Fibroblast of lung (primary cell): ENCODE data around the gene PLEKHH2. TPM values are rescaled to one million over a fixed set of nuclear protein-coding genes. Genes with fewer than 3 reads are reported as not detected.

Experiments
- DNase-seq, 2 donors: peaks; one replicate each; pipeline versions ENCODE4 v3.0.0 to v3.0.0-alpha.2; 2010; ENCODE audit warnings: low read depth in 2 of 2
- H2AFZ ChIP-seq: 2 replicates; pipeline ENCODE4 v1.5.1; 2012; ENCODE audit warnings: low read length, control low read depth, inconsistent platforms
- H3K27ac ChIP-seq: 2 replicates; pipeline ENCODE4 v1.5.1; 2011; ENCODE audit warnings: low read length, control low read depth; ENCODE audit not compliant: insufficient read depth
- H3K27me3 ChIP-seq: 2 replicates; pipeline ENCODE4 v1.5.1; 2011; ENCODE audit warnings: mild to moderate bottlenecking, low read length; ENCODE audit not compliant: control insufficient read depth, insufficient read depth
- H3K36me3 ChIP-seq: 2 replicates; pipeline ENCODE4 v1.5.1; 2011; ENCODE audit warnings: low read length; ENCODE audit not compliant: control insufficient read depth, insufficient read depth
- H3K4me1 ChIP-seq: 2 replicates; pipeline ENCODE4 v1.5.1; 2011; ENCODE audit warnings: low read length; ENCODE audit not compliant: control insufficient read depth, insufficient read depth; ENCODE audit errors: extremely low read depth
- H3K4me2 ChIP-seq: 2 replicates; pipeline ENCODE4 v1.5.1; 2011; ENCODE audit warnings: low read length, control low read depth; ENCODE audit not compliant: insufficient read depth; ENCODE audit errors: extremely low read depth
- H3K4me3 ChIP-seq, 4 experiments: fragments of 200-600 bp in 1 of 4; sonication (generic) in 1 of 4; replicated peaks in 1 of 4; 2 replicates each; pipeline ENCODE4 v1.5.1; 2011 to 2016; ENCODE audit warnings: low read length in 4 of 4, low read depth in 3 of 4, mild to moderate bottlenecking in 3 of 4, control low read depth in 2 of 4, inconsistent platforms in 1 of 4, mixed read lengths in 1 of 4; ENCODE audit not compliant: insufficient read depth in 1 of 4; ENCODE audit errors: control extremely low read depth in 1 of 4
- H3K79me2 ChIP-seq: 2 replicates; pipeline ENCODE4 v1.5.1; 2012; ENCODE audit warnings: mild to moderate bottlenecking, low read length, inconsistent platforms; ENCODE audit not compliant: control insufficient read depth, insufficient read depth
- H3K9ac ChIP-seq: 2 replicates; pipeline ENCODE4 v1.5.1; 2011; ENCODE audit warnings: mild to moderate bottlenecking, low read length, control low read depth; ENCODE audit not compliant: insufficient read depth
- H3K9me3 ChIP-seq: 2 replicates; pipeline ENCODE4 v1.5.1; 2012; ENCODE audit warnings: low read depth, low read length; ENCODE audit not compliant: control insufficient read depth, insufficient read depth
- H4K20me1 ChIP-seq: 2 replicates; pipeline ENCODE4 v1.5.1; 2011; ENCODE audit warnings: low read length; ENCODE audit not compliant: control insufficient read depth, insufficient read depth; ENCODE audit errors: extremely low read depth
- CTCF ChIP-seq, 2 donors: IDR thresholded peaks in 1 of 2; conservative IDR thresholded peaks in 1 of 2; 1 replicate in 1 of 2; 2 replicates in 1 of 2; pipeline ENCODE4 v1.5.1; 2011 to 2012; ENCODE audit warnings: low read length in 2 of 2, control low read depth in 1 of 2, inconsistent platforms in 1 of 2, low read depth in 1 of 2, mild to moderate bottlenecking in 1 of 2
- EZH2 ChIP-seq: IDR thresholded peaks from 2 replicates; pipeline ENCODE4 v1.5.1; 2012; ENCODE audit warnings: low read length, control low read depth, mild to moderate bottlenecking; ENCODE audit errors: missing control alignments
- polyA plus RNA-seq, 2 donors: library from polyadenylated mRNA; depleted of rRNA in 1 of 2; stranded (reverse) in 1 of 2; unstranded in 1 of 2; fragments of >200 nt; gene quantifications; 2 replicates each; pipeline ENCODE4 v1.2.1, GENCODE V29; 2011 to 2012; ENCODE audit warnings: missing spikeins in 1 of 2
- total RNA-seq: library from RNA; depleted of rRNA; stranded (reverse); fragments of >200 nt; gene quantifications from 2 replicates; pipeline ENCODE4 v1.2.1, GENCODE V29; 2014

Gene PLEKHH2
- total and polyA plus RNA-seq, 2 donors (not counting 1 experiment from before 2014, with no cell fraction given) = 6.9 to 14.0 TPM

- no peaks in the 10 kb centered on the region for H3K4me1 ChIP-seq
- H3K36me3 ChIP-seq = no peaks in the 10 kb centered on the region
- DNase-seq = no peak
- no peak overlapping the region for H3K4me3 ChIP-seq
- H3K79me2 ChIP-seq = no peaks in the 10 kb centered on the region
- H3K9ac ChIP-seq = no peak overlapping the region
- H2AFZ ChIP-seq = no peak overlapping the region
- no peaks in the 10 kb centered on the region for H4K20me1 ChIP-seq
- no peaks in the 10 kb centered on the region for H3K9me3 ChIP-seq
- H3K4me2 ChIP-seq = no peak overlapping the region
- no peak overlapping the region for H3K27ac ChIP-seq
- H3K27me3 ChIP-seq = no peaks in the 10 kb centered on the region
- no peak for TF ChIP-seq CTCF (conservative IDR thresholded peaks at IDR 0.05 in 1 of 2, IDR thresholded peaks at IDR 0.05 in 1 of 2; ENCODE audit: low read depth in 1 of 2, low read length in 2 of 2)
- no peak for TF ChIP-seq EZH2
Measured at GRCh38 chr2:43604674-43605073, 32.4 kb upstream of the PLEKHH2 start.

GRCh38 chr2:43605079-43605655 is 31.9 kb upstream of the PLEKHH2 start:
- H3K4me3 ChIP-seq = no peak overlapping the region
- DNase-seq = peak; percentile 57 to 77
- no peak overlapping the region for H3K4me2 ChIP-seq
- no peaks in the 10 kb centered on the region for H3K36me3 ChIP-seq
- H3K79me2 ChIP-seq = no peaks in the 10 kb centered on the region
- H3K9ac ChIP-seq = no peak overlapping the region
- no peaks in the 10 kb centered on the region for H3K4me1 ChIP-seq
- H3K9me3 ChIP-seq = no peaks in the 10 kb centered on the region
- H3K27ac ChIP-seq = no peak overlapping the region
- peak; percentile 62 to 73 for TF ChIP-seq CTCF (conservative IDR thresholded peaks at IDR 0.05 in 1 of 2, IDR thresholded peaks at IDR 0.05 in 1 of 2; ENCODE audit: low read depth in 1 of 2, low read length in 2 of 2)
- no peak for TF ChIP-seq EZH2
- H2AFZ ChIP-seq = no peak overlapping the region
- H4K20me1 ChIP-seq = no peaks in the 10 kb centered on the region
- H3K27me3 ChIP-seq = no peaks in the 10 kb centered on the region

- Histone ChIP-seq H3K4me1 (no peaks in the 10 kb centered on the region), H3K9ac (no peak overlapping the region), H3K4me2 (no peak overlapping the region), H3K36me3 (no peaks in the 10 kb centered on the region), H3K9me3 (no peaks in the 10 kb centered on the region), H3K27me3 (no peaks in the 10 kb centered on the region), H2AFZ (no peak overlapping the region), H3K4me3 (no peak overlapping the region), H3K27ac (no peak overlapping the region), H3K79me2 (no peaks in the 10 kb centered on the region), H4K20me1 (no peaks in the 10 kb centered on the region)
- peak; percentile 6 to 22 for DNase-seq
- TF ChIP-seq CTCF (conservative IDR thresholded peaks at IDR 0.05 in 1 of 2, IDR thresholded peaks at IDR 0.05 in 1 of 2; ENCODE audit: low read depth in 1 of 2, low read length in 2 of 2) (no peak), EZH2 (no peak)
Measured at GRCh38 chr2:43605851-43606250, 31.2 kb upstream of the PLEKHH2 start.
